ENCODE results near the gene MEOX2.

MEOX2 gene

GRCh38 chr7:15612205-15612604, 74.3 kb downstream of the MEOX2 start:
- no peak for TF ChIP-seq CTCF (IDR thresholded peaks at IDR 0.05)

GRCh38 chr7:15610503-15610902, 76.0 kb downstream of the MEOX2 start:
- no peak for TF ChIP-seq CTCF (IDR thresholded peaks at IDR 0.05)

- TF ChIP-seq CTCF (IDR thresholded peaks at IDR 0.05), result no peak
These were observed 77.2 kb downstream of the MEOX2 start for GRCh38 chr7:15609287-15609686.

- TF ChIP-seq CTCF (IDR thresholded peaks at IDR 0.05), result no peak
These were observed 78.8 kb downstream of the MEOX2 start for GRCh38 chr7:15607529-15608210.

- TF ChIP-seq CTCF (IDR thresholded peaks at IDR 0.05), result no peak
These were observed 79.9 kb downstream of the MEOX2 start for GRCh38 chr7:15606561-15606960.

GRCh38 chr7:15604166-15604565, 82.3 kb downstream of the MEOX2 start:
- no peak for TF ChIP-seq CTCF (IDR thresholded peaks at IDR 0.05)

DNA sequence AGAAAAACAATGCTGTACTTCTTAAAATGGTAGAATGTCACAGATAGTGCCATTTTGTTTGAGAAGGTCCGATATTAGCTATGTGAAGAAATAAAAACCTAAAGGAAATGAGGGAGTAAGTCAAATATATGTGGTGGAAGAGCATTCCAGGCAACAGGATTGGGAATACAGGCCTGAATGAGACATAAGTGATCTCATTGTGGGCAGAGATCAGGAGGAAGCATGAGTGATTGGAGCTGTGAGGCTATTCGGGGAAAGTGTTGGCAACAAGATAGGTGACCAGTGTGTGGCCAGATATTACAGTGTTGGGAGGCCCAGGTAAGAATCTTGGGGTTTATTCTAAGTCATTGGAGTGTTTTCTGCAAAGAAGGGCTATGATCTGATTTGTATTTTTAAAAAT, 83.4 kb downstream of the MEOX2 start:
- no peak for TF ChIP-seq CTCF (IDR thresholded peaks at IDR 0.05)

DNA sequence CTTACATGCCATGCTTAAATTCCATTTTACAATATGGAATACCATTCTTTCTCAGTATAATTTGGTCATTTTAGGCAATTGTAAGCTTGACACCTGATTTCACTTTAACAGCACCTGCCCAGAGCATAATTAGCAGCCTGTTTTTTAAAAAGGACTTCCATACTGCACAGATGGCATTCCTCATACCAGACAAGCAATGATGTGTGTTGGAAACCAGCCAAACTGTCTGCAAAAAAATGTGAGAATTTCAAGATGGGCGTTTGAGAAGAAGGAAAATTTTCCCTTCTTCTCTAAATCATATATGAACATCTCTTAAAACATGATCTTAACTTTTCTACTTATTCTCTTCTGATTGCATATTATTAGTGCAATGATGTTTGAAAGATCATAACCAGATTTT, 84.2 kb downstream of the MEOX2 start:
- TF ChIP-seq CTCF (IDR thresholded peaks at IDR 0.05), result no peak

All from LNCAP (cell line).